PC-9 (cell line): ENCODE results near the gene KAT7. TPM values are rescaled to one million over a fixed set of nuclear protein-coding genes. Genes with fewer than 3 reads are reported as not detected.

Source experiments
- BruUV-seq: library from RNA; stranded (reverse); fragments of 400-500 nt; replicated peaks from 2 replicates; lab custom pipeline; 2021; lab: Mats Ljungman, UMichigan
- CTCF ChIA-PET: fragments of 300-600 bp; sonication (Branson Sonifier 250); formaldehyde crosslinking; loops from one replicate; lab custom pipeline; 2022; ENCODE audit warnings: antibody characterized with exemption; lab: Charles Lee
- POLR2A ChIA-PET: fragments of 300-600 bp; sonication (Branson Sonifier 250); formaldehyde crosslinking; loops from one replicate; lab custom pipeline; 2022; ENCODE audit warnings: antibody characterized with exemption; ENCODE audit not compliant: unreplicated experiment; lab: Charles Lee
- DNase-seq, 2 experiments: peaks; one replicate each; pipeline versions ENCODE4 v3.0.0 to v3.0.0-alpha.2; 2015 to 2022; ENCODE audit warnings: mixed read lengths in 1 of 2
- H2AFZ ChIP-seq: fragments of 200-600 bp; sonication (generic); 2 replicates; pipeline ENCODE4 v1.8.1; 2017; ENCODE audit warnings: antibody characterized with exemption
- H3F3A ChIP-seq: fragments of 200-600 bp; sonication (generic); 2 replicates; pipeline ENCODE4 v1.8.1; 2017; ENCODE audit warnings: antibody characterized with exemption, mild to moderate bottlenecking, low read depth; ENCODE audit not compliant: insufficient read depth
- H3K27ac ChIP-seq: fragments of 200-600 bp; sonication (generic); 2 replicates; pipeline ENCODE4 v1.6.1; 2016; ENCODE audit warnings: mixed run types
- H3K27me3 ChIP-seq: fragments of 200-600 bp; sonication (generic); 2 replicates; pipeline ENCODE4 v1.6.1; 2016; ENCODE audit warnings: low read depth, mixed run types; ENCODE audit not compliant: insufficient read depth
- H3K36me3 ChIP-seq: fragments of 200-600 bp; sonication (generic); 2 replicates; pipeline ENCODE4 v1.6.1; 2016; ENCODE audit warnings: low read depth, mixed run types
- H3K4me1 ChIP-seq: fragments of 200-600 bp; sonication (generic); replicated peaks from 2 replicates; pipeline ENCODE4 v1.6.1; 2016; ENCODE audit warnings: mixed run types; ENCODE audit not compliant: insufficient read depth
- H3K4me2 ChIP-seq: fragments of 200-600 bp; sonication (generic); 2 replicates; pipeline ENCODE4 v1.6.1; 2017; ENCODE audit warnings: mixed run types
- H3K4me3 ChIP-seq: fragments of 200-600 bp; sonication (generic); 2 replicates; pipeline ENCODE4 v1.6.1; 2016; ENCODE audit warnings: mixed run types
- H3K79me2 ChIP-seq: fragments of 200-600 bp; sonication (generic); 2 replicates; pipeline ENCODE4 v1.6.1; 2017; ENCODE audit warnings: low read depth, mixed run types
- H3K9me2 ChIP-seq: fragments of 200-600 bp; sonication (generic); 2 replicates; pipeline ENCODE4 v1.8.1; 2017; ENCODE audit warnings: mild to moderate bottlenecking; ENCODE audit not compliant: insufficient read depth
- H3K9me3 ChIP-seq: fragments of 200-600 bp; sonication (generic); 2 replicates; pipeline ENCODE4 v1.8.1; 2016; ENCODE audit warnings: low read depth; ENCODE audit not compliant: insufficient read depth
- H4K20me1 ChIP-seq: fragments of 200-600 bp; sonication (generic); 2 replicates; pipeline ENCODE4 v1.8.1; 2017; ENCODE audit not compliant: insufficient read depth
- EZH2 ChIP-seq: fragments of 200-600 bp; sonication (generic); IDR thresholded peaks from 2 replicates; pipeline ENCODE4 v1.8.0; 2017; ENCODE audit warnings: antibody characterized with exemption, low read depth
- intact Hi-C: fragments of 100-400 bp; cut with micrococcal nuclease; formaldehyde crosslinking; loops from one replicate; pipeline ENCODE4 v1.10.0; 2022; ENCODE audit not compliant: unreplicated experiment
- total RNA-seq: library from RNA; stranded (reverse); gene quantifications from 2 replicates; pipeline ENCODE4 v1.2.3, GENCODE V29; 2021
- TF ChIP-seq, protein P1 (sequence below): fragments of 200-600 bp; sonication (generic); conservative IDR thresholded peaks from 2 replicates; pipeline ENCODE4 v1.6.1; 2017; ENCODE audit warnings: mixed run types, antibody characterized with exemption, mild to moderate bottlenecking, moderate library complexity

The KAT7 gene
- total RNA-seq, 1 experiment from 2014 or later = 57.0 TPM

DNA sequence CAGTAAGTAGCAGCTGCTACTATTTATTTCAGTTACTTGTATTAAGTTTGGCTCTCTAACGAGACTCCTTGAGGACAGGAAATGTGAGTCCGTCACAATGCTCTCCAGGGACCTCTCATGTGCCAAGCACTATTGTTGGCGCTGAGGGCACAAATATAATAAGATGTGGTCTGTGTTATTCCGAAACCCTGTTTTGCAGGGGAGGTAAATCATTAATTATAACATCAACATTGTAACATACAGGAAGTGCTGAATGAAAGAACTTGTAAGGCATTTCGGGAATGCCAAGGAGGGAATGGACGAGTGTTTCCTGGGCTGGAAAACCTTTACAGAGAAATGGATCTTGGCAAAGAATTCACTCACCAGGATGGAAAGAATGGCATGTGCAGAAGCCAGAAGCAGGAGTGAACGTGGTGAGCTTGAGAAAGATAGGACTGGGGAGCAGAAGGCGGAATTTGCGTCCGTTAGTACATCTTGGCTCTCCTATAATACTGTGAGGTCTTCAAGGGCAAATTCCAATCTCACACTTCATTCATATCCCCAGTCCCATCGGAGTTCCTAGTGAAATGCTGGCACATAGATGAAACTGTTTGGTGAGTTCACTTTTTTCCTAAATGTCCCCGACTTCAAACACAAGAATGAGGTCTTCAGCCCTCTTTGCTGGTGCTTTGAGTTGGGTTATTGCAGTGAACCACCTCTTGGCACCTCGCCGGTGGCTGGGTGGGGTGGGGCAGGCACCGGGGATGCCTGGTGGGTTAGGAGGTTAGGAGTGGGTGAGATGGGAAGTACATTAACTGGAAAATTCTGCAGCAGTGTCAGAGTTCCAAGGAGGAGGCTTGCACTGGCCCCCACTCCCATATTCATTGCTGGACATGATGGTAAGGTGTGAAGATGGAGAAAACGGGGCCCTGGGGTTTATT lies 47.9 kb downstream of the KAT7 start:
- DNase-seq = no peak

DNA sequence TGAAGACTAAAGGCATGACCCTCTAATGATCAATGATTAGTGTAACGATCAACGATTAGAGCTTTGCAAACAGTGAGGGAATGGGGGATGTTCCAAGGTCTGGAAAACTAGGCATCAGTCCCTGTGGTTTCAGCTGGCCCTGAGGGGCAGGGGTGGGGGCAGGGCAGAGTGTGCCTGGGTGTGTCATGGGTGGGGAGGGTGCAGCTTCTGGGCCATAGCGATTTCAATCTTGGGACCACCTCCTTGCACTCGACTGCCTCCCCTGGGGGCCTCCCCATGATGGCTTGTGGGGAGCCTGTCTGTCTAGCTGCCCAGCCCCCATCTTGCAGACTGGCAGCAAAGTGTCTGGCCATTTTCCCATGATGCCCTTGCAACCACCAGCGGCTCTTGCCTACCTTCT lies 51.0 kb downstream of the KAT7 start:
- Histone ChIP-seq H4K20me1 (0 out of 2 replicates have a peak, but pooled peaks cover 4% of the 10 kb centered on the region), H3K4me1 (no peaks in the 10 kb centered on the region), H3K27ac (no peak overlapping the region), H3K9me2 (no peaks in the 10 kb centered on the region; the same call in 1 of the 2 replicates), H3K79me2 (no peaks in the 10 kb centered on the region), H3K9me3 (no peaks in the 10 kb centered on the region), H3F3A (peaks cover 11% of the 10 kb centered on the region; the same call in 1 of the 2 replicates), H3K36me3 (peaks cover 6% of the 10 kb centered on the region; the same call in 1 of the 2 replicates), H3K4me2 (no peak overlapping the region), H3K27me3 (no peaks in the 10 kb centered on the region), H3K4me3 (no peak overlapping the region), H2AFZ (no peak overlapping the region)
- intact Hi-C loops = no loop called here
- no peak for DNase-seq
- BruUV-seq = no TSS peak
- ChIA-PET CTCF (no interaction called here), POLR2A (no interaction called here)
- TF ChIP-seq EZH2 = no peak
- TF ChIP-seq, protein P1, sequence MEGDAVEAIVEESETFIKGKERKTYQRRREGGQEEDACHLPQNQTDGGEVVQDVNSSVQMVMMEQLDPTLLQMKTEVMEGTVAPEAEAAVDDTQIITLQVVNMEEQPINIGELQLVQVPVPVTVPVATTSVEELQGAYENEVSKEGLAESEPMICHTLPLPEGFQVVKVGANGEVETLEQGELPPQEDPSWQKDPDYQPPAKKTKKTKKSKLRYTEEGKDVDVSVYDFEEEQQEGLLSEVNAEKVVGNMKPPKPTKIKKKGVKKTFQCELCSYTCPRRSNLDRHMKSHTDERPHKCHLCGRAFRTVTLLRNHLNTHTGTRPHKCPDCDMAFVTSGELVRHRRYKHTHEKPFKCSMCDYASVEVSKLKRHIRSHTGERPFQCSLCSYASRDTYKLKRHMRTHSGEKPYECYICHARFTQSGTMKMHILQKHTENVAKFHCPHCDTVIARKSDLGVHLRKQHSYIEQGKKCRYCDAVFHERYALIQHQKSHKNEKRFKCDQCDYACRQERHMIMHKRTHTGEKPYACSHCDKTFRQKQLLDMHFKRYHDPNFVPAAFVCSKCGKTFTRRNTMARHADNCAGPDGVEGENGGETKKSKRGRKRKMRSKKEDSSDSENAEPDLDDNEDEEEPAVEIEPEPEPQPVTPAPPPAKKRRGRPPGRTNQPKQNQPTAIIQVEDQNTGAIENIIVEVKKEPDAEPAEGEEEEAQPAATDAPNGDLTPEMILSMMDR = no peak

More for the DNA sequence above, 47.9 kb downstream of the KAT7 start:
- POLR2A ChIA-PET = no interaction called here
- Histone ChIP-seq H3F3A (peaks cover 14% of the 10 kb centered on the region; the same call in 1 of the 2 replicates), H3K27me3 (no peaks in the 10 kb centered on the region), H3K27ac (no peak overlapping the region), H3K9me3 (no peaks in the 10 kb centered on the region), H3K36me3 (peaks cover 24% of the 10 kb centered on the region; the same call in 1 of the 2 replicates), H2AFZ (no peak overlapping the region), H3K4me1 (no peaks in the 10 kb centered on the region), H3K4me2 (no peak overlapping the region), H3K9me2 (no peaks in the 10 kb centered on the region; the same call in 1 of the 2 replicates), H3K4me3 (no peak overlapping the region), H4K20me1 (0 out of 2 replicates have a peak, but pooled peaks cover 4% of the 10 kb centered on the region), H3K79me2 (no peaks in the 10 kb centered on the region)
- CTCF ChIA-PET = interaction anchor here (0.6 kb wide), 1 partner anchor 294 kb away, joined by 3 read pairs; no protein-coding TSS in a partner anchor
- intact Hi-C loops = no loop called here
- TF ChIP-seq EZH2 = no peak
- TF ChIP-seq, protein P1 = no peak
- BruUV-seq = no TSS peak

DNA sequence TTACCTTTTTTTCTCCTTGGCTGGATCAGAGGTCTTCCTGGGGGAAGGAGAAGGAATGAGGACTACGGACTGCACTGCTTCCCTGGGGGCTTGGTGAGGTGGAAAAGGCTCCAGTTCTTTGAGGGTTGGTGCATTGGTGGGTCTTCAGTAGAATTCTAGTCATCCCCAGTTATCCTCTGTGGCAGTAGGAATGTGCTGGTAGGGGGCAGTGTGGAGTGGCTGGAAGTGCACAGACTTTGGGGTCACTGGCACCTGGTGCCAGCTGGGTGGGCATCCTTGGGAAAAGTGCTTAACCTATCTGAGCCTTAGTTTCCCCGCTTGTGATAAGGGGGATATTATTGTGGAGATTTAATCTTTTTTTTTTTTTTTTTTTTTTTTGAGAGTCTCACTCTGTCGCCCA lies 53.1 kb downstream of the KAT7 start:
- Histone ChIP-seq H3K4me1 (no peaks in the 10 kb centered on the region), H3K27me3 (no peaks in the 10 kb centered on the region), H3K9me3 (no peaks in the 10 kb centered on the region), H3K36me3 (0 out of 2 replicates have a peak, but pooled peaks cover 4% of the 10 kb centered on the region), H2AFZ (no peak overlapping the region), H3K9me2 (no peaks in the 10 kb centered on the region), H3F3A (peaks cover 13% of the 10 kb centered on the region; the same call in 1 of the 2 replicates), H4K20me1 (no peaks in the 10 kb centered on the region), H3K79me2 (no peaks in the 10 kb centered on the region), H3K4me3 (no peak overlapping the region), H3K4me2 (no peak overlapping the region), H3K27ac (no peak overlapping the region)
- CTCF ChIA-PET = no interaction called here
- intact Hi-C loops = no loop called here
- no peak for DNase-seq
- TF ChIP-seq, protein P1 = no peak
- TF ChIP-seq EZH2 = no peak
- no TSS peak for BruUV-seq
- POLR2A ChIA-PET = no interaction called here
